Measurements from ENCODE around the gene TUFT1.

The TUFT1 gene

GRCh38 chr1:151540021-151540981 lies at the start of gene TUFT1:
Gene TUFT1, plus strand, starts transcription at chr1:151540309. Its CDS starts 58 bp downstream, at chr1:151540367.
- peak within 1 kb of the TSS; percentile 92 to 95 for H3K4me3 Mint-ChIP-seq
- H3K27me3 Mint-ChIP-seq = peaks cover 10 to 24% of the 10 kb centered on the region in 2 donors
- peak within 1 kb of the TSS; percentile 90 for H3K27ac Mint-ChIP-seq
- DNase-seq = peak; percentile 86
- H3K9me3 Mint-ChIP-seq = no peaks in the 10 kb centered on the region
- H3K36me3 Mint-ChIP-seq = no peaks in the 10 kb centered on the region
- ATAC-seq (replicated peaks) = peak; percentile 98 to 99
- H3K4me1 Mint-ChIP-seq = peaks cover 13 to 24% of the 10 kb centered on the region in 2 donors

GRCh38 chr1:151491641-151492040 lies 48.5 kb upstream of the TUFT1 start:
- DNase-seq (no peak), ATAC-seq (replicated peaks) (no peak)
- Mint-ChIP-seq H3K27ac (peak overlapping the region; percentile 66), H3K4me3 (no peak overlapping the region), H3K4me1 (peaks cover 5 to 14% of the 10 kb centered on the region in 2 donors), H3K27me3 (peaks cover 0 to 5% of the 10 kb centered on the region in 2 donors), H3K9me3 (no peaks in the 10 kb centered on the region), H3K36me3 (no peaks in the 10 kb centered on the region)

GRCh38 chr1:151492120-151492519 lies 48.0 kb upstream of the TUFT1 start:
- Mint-ChIP-seq H3K4me1 (peaks cover 5 to 14% of the 10 kb centered on the region in 2 donors), H3K9me3 (no peaks in the 10 kb centered on the region), H3K4me3 (no peak overlapping the region), H3K27me3 (peaks cover 0 to 5% of the 10 kb centered on the region in 2 donors), H3K36me3 (no peaks in the 10 kb centered on the region), H3K27ac (no peak overlapping the region)
- DNase-seq = no peak
- no peak for ATAC-seq (replicated peaks)

- Mint-ChIP-seq H3K36me3 (no peaks in the 10 kb centered on the region), H3K27ac (peak overlapping the region; percentile 0), H3K9me3 (no peaks in the 10 kb centered on the region), H3K4me1 (peaks cover 5 to 14% of the 10 kb centered on the region in 2 donors), H3K27me3 (peaks cover 0 to 5% of the 10 kb centered on the region in 2 donors), H3K4me3 (no peak overlapping the region)
- ATAC-seq (replicated peaks) (no peak), DNase-seq (no peak)
Observed at GRCh38 chr1:151493042-151493441, 47.1 kb upstream of the TUFT1 start.

- Mint-ChIP-seq H3K36me3 (no peaks in the 10 kb centered on the region), H3K4me3 (no peak overlapping the region), H3K4me1 (peaks cover 5 to 14% of the 10 kb centered on the region in 2 donors), H3K9me3 (no peaks in the 10 kb centered on the region), H3K27ac (no peak overlapping the region), H3K27me3 (peaks cover 5 to 9% of the 10 kb centered on the region in 2 donors)
- ATAC-seq (replicated peaks) (peak; percentile 84 to 93), DNase-seq (no peak)
Observed at GRCh38 chr1:151494741-151495281, 45.3 kb upstream of the TUFT1 start.

GRCh38 chr1:151495316-151495715 lies 44.8 kb upstream of the TUFT1 start:
- H3K9me3 Mint-ChIP-seq = no peaks in the 10 kb centered on the region
- H3K27ac Mint-ChIP-seq = no peak overlapping the region
- peaks cover 5 to 9% of the 10 kb centered on the region in 2 donors for H3K27me3 Mint-ChIP-seq
- H3K4me3 Mint-ChIP-seq = no peak overlapping the region
- H3K36me3 Mint-ChIP-seq = no peaks in the 10 kb centered on the region
- ATAC-seq (replicated peaks) (peak in 1 of 2 donors; percentile 21), DNase-seq (no peak)
- peaks cover 5 to 14% of the 10 kb centered on the region in 2 donors for H3K4me1 Mint-ChIP-seq

GRCh38 chr1:151499365-151499764 lies 40.7 kb upstream of the TUFT1 start:
- H3K9me3 Mint-ChIP-seq = no peaks in the 10 kb centered on the region
- no peak for ATAC-seq (replicated peaks)
- no peak overlapping the region for H3K27ac Mint-ChIP-seq
- DNase-seq = no peak
- no peak overlapping the region for H3K4me3 Mint-ChIP-seq
- H3K4me1 Mint-ChIP-seq = peaks cover 7 to 14% of the 10 kb centered on the region in 2 donors
- peaks cover 4 to 5% of the 10 kb centered on the region in 2 donors for H3K27me3 Mint-ChIP-seq
- no peaks in the 10 kb centered on the region for H3K36me3 Mint-ChIP-seq

- peaks cover 4 to 5% of the 10 kb centered on the region in 2 donors for H3K27me3 Mint-ChIP-seq
- ATAC-seq (replicated peaks) = no peak
- H3K27ac Mint-ChIP-seq = no peak overlapping the region
- H3K4me1 Mint-ChIP-seq = peaks cover 3 to 8% of the 10 kb centered on the region in 2 donors
- H3K4me3 Mint-ChIP-seq = no peak overlapping the region
- no peaks in the 10 kb centered on the region for H3K9me3 Mint-ChIP-seq
- no peaks in the 10 kb centered on the region for H3K36me3 Mint-ChIP-seq
- DNase-seq = no peak
Observed at GRCh38 chr1:151499930-151500329, 40.2 kb upstream of the TUFT1 start.

- Mint-ChIP-seq H3K27ac (no peak overlapping the region), H3K27me3 (peaks cover 4 to 5% of the 10 kb centered on the region in 2 donors)
Observed at GRCh38 chr1:151501474-151501873, 38.6 kb upstream of the TUFT1 start.

GRCh38 chr1:151502035-151502700 lies 37.9 kb upstream of the TUFT1 start:
- peaks cover 0 to 2% of the 10 kb centered on the region in 2 donors for H3K4me1 Mint-ChIP-seq
- ATAC-seq (replicated peaks) = no peak
- H3K36me3 Mint-ChIP-seq = no peaks in the 10 kb centered on the region
- H3K4me3 Mint-ChIP-seq = no peak overlapping the region
- no peak overlapping the region for H3K27ac Mint-ChIP-seq
- peaks cover 4 to 5% of the 10 kb centered on the region in 2 donors for H3K27me3 Mint-ChIP-seq
- no peak for DNase-seq
- H3K9me3 Mint-ChIP-seq = no peaks in the 10 kb centered on the region

More at GRCh38 chr1:151501474-151501873, 38.6 kb upstream of the TUFT1 start:
- no peaks in the 10 kb centered on the region for H3K9me3 Mint-ChIP-seq
- no peaks in the 10 kb centered on the region for H3K36me3 Mint-ChIP-seq
- H3K4me1 Mint-ChIP-seq = peaks cover 0 to 2% of the 10 kb centered on the region in 2 donors
- DNase-seq (no peak), ATAC-seq (replicated peaks) (no peak)
- H3K4me3 Mint-ChIP-seq = no peak overlapping the region

GRCh38 chr1:151502859-151503780 lies 37.0 kb upstream of the TUFT1 start:
- no peaks in the 10 kb centered on the region for H3K36me3 Mint-ChIP-seq
- H3K4me3 Mint-ChIP-seq = no peak overlapping the region
- DNase-seq (no peak), ATAC-seq (replicated peaks) (no peak)
- no peaks in the 10 kb centered on the region for H3K9me3 Mint-ChIP-seq
- no peak overlapping the region for H3K27ac Mint-ChIP-seq
- peaks cover 0 to 2% of the 10 kb centered on the region in 2 donors for H3K4me1 Mint-ChIP-seq
- H3K27me3 Mint-ChIP-seq = peaks cover 4 to 5% of the 10 kb centered on the region in 2 donors

GRCh38 chr1:151504252-151504651 lies 35.9 kb upstream of the TUFT1 start:
- Mint-ChIP-seq H3K9me3 (no peaks in the 10 kb centered on the region), H3K4me3 (no peak overlapping the region), H3K27me3 (peaks cover 4 to 5% of the 10 kb centered on the region in 2 donors), H3K27ac (no peak overlapping the region), H3K4me1 (peaks cover 0 to 2% of the 10 kb centered on the region in 2 donors), H3K36me3 (no peaks in the 10 kb centered on the region)
- DNase-seq = no peak
- ATAC-seq (replicated peaks) = no peak

- Mint-ChIP-seq H3K4me1 (peaks cover 0 to 2% of the 10 kb centered on the region in 2 donors), H3K36me3 (no peaks in the 10 kb centered on the region), H3K27me3 (no peaks in the 10 kb centered on the region), H3K27ac (no peak overlapping the region), H3K4me3 (no peak overlapping the region), H3K9me3 (no peaks in the 10 kb centered on the region)
- DNase-seq (no peak), ATAC-seq (replicated peaks) (no peak)
Observed at GRCh38 chr1:151504759-151505158, 35.4 kb upstream of the TUFT1 start.
